ENCODE measurements around the gene TMCO4.

DNA sequence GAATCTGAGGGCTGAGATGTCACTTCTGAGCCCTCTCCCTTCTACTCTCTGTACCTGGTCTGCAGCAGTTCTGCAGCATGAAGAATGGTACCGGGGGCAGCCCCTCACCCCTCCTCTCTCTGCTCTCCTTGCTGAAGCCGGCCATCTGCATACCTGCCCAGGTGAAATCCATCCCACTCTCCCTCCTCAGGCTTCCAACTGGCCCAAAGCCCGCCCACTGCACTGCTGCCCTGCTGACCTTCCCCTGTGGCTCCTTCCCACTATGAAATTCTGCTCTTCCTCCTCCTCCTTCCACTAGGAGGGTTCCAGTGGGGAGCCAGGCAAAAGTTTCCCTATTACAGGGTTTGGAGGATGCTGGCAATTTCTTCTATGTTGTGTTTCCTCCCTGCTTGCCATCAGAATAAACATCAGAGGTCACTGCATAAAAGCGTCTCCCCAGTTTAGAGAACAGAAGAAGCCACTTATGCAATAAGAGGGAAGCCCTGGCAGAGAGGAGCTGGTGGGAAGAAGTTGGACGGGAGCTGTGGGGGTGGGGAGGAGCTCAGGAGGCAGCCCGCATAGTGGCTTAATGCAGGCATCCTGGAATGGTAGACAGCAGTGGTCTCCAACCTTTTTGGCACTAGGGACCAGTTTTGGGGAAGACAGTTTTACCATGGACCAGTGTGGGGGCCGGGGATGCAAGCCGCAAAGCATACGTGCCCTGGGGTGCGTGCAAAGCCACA lies 30.3 kb downstream of the TMCO4 start:
- TF ChIP-seq, protein P1, sequence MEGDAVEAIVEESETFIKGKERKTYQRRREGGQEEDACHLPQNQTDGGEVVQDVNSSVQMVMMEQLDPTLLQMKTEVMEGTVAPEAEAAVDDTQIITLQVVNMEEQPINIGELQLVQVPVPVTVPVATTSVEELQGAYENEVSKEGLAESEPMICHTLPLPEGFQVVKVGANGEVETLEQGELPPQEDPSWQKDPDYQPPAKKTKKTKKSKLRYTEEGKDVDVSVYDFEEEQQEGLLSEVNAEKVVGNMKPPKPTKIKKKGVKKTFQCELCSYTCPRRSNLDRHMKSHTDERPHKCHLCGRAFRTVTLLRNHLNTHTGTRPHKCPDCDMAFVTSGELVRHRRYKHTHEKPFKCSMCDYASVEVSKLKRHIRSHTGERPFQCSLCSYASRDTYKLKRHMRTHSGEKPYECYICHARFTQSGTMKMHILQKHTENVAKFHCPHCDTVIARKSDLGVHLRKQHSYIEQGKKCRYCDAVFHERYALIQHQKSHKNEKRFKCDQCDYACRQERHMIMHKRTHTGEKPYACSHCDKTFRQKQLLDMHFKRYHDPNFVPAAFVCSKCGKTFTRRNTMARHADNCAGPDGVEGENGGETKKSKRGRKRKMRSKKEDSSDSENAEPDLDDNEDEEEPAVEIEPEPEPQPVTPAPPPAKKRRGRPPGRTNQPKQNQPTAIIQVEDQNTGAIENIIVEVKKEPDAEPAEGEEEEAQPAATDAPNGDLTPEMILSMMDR (IDR thresholded peaks at IDR 0.05) = no peak
- TF ChIP-seq POLR2A (IDR thresholded peaks at IDR 0.05) = no peak

Measured in right lobe of liver (tissue), 4 donors.